Ovary (tissue), 9 donors: Measurements from ENCODE around the gene NUDT17. TPM values are rescaled to one million over a fixed set of nuclear protein-coding genes. Genes with fewer than 3 reads are reported as not detected.
A peak's percentile ranks its signal among the peaks of the same experiment; 100 is the strongest.

Experiments
- DNase-seq, 5 donors: peaks; one replicate each; pipeline ENCODE4 v3.0.0-alpha.2; 2019 to 2020
- H3K27ac ChIP-seq, 2 donors: fragments of 200-600 bp; one replicate each; pipeline versions ENCODE4 v1.5.1 to v1.8.0; 2019 to 2022
- H3K27me3 ChIP-seq: fragments of 200-600 bp; one replicate; pipeline ENCODE4 v1.8.0; 2022
- H3K36me3 ChIP-seq: fragments of 200-600 bp; sonication (generic); one replicate; pipeline ENCODE4 v1.5.1; 2019
- H3K4me1 ChIP-seq: one replicate; pipeline ENCODE4 v1.8.1; 2013; ENCODE audit warnings: mild to moderate bottlenecking, moderate library complexity; ENCODE audit not compliant: insufficient read depth
- H3K4me3 ChIP-seq: fragments of 200-600 bp; sonication (generic); one replicate; pipeline ENCODE4 v1.5.1; 2017
- H3K9me3 ChIP-seq, 2 donors: fragments of 200-600 bp in 1 of 2; sonication (generic) in 1 of 2; one replicate each; pipeline versions ENCODE4 v1.5.1 to v1.8.1; 2013 to 2019; ENCODE audit warnings: mild to moderate bottlenecking in 1 of 2, moderate library complexity in 1 of 2
- CTCF ChIP-seq, 3 donors: fragments of 450-650 bp in 2 of 3; fragments of 200-600 bp in 1 of 3; IDR thresholded peaks; one replicate each; pipeline versions ENCODE4 v1.5.1 to v1.8.0; 2016 to 2022; ENCODE audit warnings: antibody characterized with exemption in 3 of 3, mild to moderate bottlenecking in 1 of 3
- EP300 ChIP-seq: sonication (generic); formaldehyde crosslinking; IDR thresholded peaks from one replicate; pipeline ENCODE4 v1.6.1; 2017; ENCODE audit warnings: antibody characterized with exemption
- POLR2A ChIP-seq: fragments of 450-650 bp; IDR thresholded peaks from one replicate; pipeline ENCODE4 v1.6.1; 2017; ENCODE audit warnings: antibody characterized with exemption, mild to moderate bottlenecking, moderate library complexity
- WGBS, 3 donors: extraction: QIAGEN DNeasy Blood & Tissue Kit in 1 of 3; methylation state at CpG; one replicate each; pipeline versions ENCODE4 v1.1.5 to v1.1.7; 2013 to 2017; 5-methylcytosine and 5-hydroxymethylcytosine counted together
- intact Hi-C, 4 donors: fragments of 100-400 bp; cut with DNase I; formaldehyde crosslinking; loops; one replicate each; pipeline versions ENCODE4 v1.11.0 to v1.15.1; 2022 to 2023
- polyA plus RNA-seq, 2 donors: library from polyadenylated mRNA; stranded (reverse); fragments of 200-250 nt in 1 of 2; fragments of 350-450 nt in 1 of 2; fragmentation: Illumina TruSeq in 1 of 2; extraction: RNeasy Lipid Tissue Mini Kit (QIAGEN cat#74804) in 1 of 2; gene quantifications; one replicate each; pipeline ENCODE4 v1.2.3, GENCODE V29; 2013 to 2014
- total RNA-seq, 7 donors: library from RNA; depleted of rRNA in 2 of 7; stranded (reverse); fragments of >200 nt in 2 of 7; fragmentation: NEBNext Ultra II Directional in 3 of 7; extraction: Animal tissue kit (Norgen Biotek cat#: 25700) in 3 of 7; gene quantifications; one replicate each; pipeline versions ENCODE4 v1.1.0 to v1.2.4, GENCODE V29; 2016 to 2023
- donor health status: DM: no; HTN: no; CAD: no; lungs with moderate emphysema.
- donor health status: DM: no; HTN: no; CAD: no.
- donor health status: Bipolar disorder and iron deficiency.
- donor health status: DM: yes; HTN: yes; CAD: no.
- donor health status: DM: no; HTN: no; CAD: no.
- donor health status: DM: yes; HTN: yes; CAD: no.

Gene NUDT17
- total and polyA plus RNA-seq, 9 donors: 2.3 to 5.1 (median 3.5) TPM

- Histone ChIP-seq H3K27me3 (no peaks in the 10 kb centered on the region), H3K36me3 (no peaks in the 10 kb centered on the region), H3K27ac (no peak overlapping the region), H3K9me3 (no peaks in the 10 kb centered on the region), H3K4me1 (no peaks in the 10 kb centered on the region), H3K4me3 (no peak overlapping the region)
- TF ChIP-seq POLR2A (no peak), EP300 (no peak), CTCF (IDR thresholded peaks at IDR 0.05) (no peak)
- DNase-seq: peak in 1 of 5 donors; percentile 6
- intact Hi-C loops: no loop called here
- 78 to 86% (median 82%) methylated on average over 7 of the region's 7 CpGs for WGBS, 3 donors
Measured at GRCh38 chr1:145877923-145878486, 32.6 kb downstream of the NUDT17 start.

DNA sequence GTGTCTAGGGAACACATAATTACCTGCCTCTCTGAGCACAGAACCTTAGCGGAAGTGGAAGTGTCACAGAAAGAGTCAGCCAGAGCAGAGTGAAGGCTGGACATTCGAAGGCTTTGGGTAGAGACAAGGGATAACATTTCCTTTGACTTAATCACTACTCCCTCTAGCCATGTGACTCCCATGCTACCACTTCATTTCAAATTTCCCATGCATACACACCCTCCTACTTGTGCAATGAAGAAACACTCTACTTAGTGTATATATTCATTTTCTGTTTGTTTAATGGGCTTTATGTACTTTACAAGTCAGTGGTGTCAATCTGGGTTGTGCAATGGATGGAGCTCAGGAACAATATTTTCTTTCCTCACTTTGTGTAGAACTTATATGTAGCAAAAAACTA lies 33.3 kb downstream of the NUDT17 start:
- Histone ChIP-seq H3K9me3 (no peaks in the 10 kb centered on the region), H3K27me3 (no peaks in the 10 kb centered on the region), H3K36me3 (no peaks in the 10 kb centered on the region), H3K27ac (no peak overlapping the region), H3K4me1 (no peaks in the 10 kb centered on the region), H3K4me3 (no peak overlapping the region)
- no peak for DNase-seq
- 83 to 89% (median 86%) methylated on average over 2 of the region's 2 CpGs for whole genome bisulfite sequencing, 3 donors
- intact Hi-C loops: no loop called here
- no peak for TF ChIP-seq EP300

GRCh38 chr1:145879775-145880174 lies 34.3 kb downstream of the NUDT17 start:
- no peak for DNase-seq
- Histone ChIP-seq H3K27ac (no peak overlapping the region), H3K4me3 (no peak overlapping the region), H3K36me3 (no peaks in the 10 kb centered on the region), H3K9me3 (no peaks in the 10 kb centered on the region), H3K4me1 (no peaks in the 10 kb centered on the region), H3K27me3 (no peaks in the 10 kb centered on the region)
- 48 to 62% (median 58%) methylated on average over 5 of the region's 5 CpGs for WGBS, 3 donors
- TF ChIP-seq CTCF (IDR thresholded peaks at IDR 0.05) (no peak), EP300 (no peak), POLR2A (no peak)
- intact Hi-C loops: no loop called here

- no peak overlapping the region for H3K4me3 ChIP-seq
- no peaks in the 10 kb centered on the region for H3K9me3 ChIP-seq
- H3K36me3 ChIP-seq: no peaks in the 10 kb centered on the region
- no peaks in the 10 kb centered on the region for H3K27me3 ChIP-seq
- no peaks in the 10 kb centered on the region for H3K4me1 ChIP-seq
- no peak for DNase-seq
- intact Hi-C loops: no loop called here
- TF ChIP-seq EP300 (no peak), POLR2A (no peak), CTCF (IDR thresholded peaks at IDR 0.05) (no peak)
- WGBS, 3 donors: 85 to 96% (median 93%) methylated on average over 1 of the region's 1 CpG
- H3K27ac ChIP-seq: no peak overlapping the region
Measured at GRCh38 chr1:145884675-145885074, 39.2 kb downstream of the NUDT17 start.

DNA sequence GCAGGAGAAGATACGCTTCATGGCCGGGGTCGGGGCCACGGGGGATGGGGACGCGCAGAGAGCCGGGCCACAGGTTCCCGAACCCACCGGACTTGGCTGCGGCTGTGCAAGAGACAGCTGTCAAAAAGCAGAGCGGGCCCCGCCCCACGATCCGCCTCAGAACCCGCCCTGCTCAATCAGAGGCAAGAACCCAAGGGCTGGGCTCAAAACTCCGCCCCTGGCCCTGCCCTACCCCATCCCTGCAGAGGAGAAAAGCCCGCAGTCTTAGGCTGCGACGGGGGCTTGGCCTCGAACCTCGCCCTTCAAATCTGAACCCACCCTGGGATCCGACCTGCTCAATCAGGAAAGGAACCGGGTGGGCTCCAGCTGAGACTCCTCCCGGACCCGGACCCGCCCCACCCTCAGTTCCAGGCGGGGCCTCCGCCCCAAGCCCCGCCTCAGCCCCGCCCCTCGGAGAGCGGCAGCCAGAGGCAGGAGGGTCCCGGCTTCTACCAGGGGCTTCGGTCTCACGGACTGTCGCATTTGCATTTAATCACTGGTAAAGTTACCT lies 40.4 kb downstream of the NUDT17 start, which contains the start of gene ANKRD35:
Gene ANKRD35 (minus strand): TSS at position 129 of the 550 bp plus-strand sequence. CDS start 108 bp downstream, at position 21.
- WGBS, 3 donors: 1% methylated on average over 31 to 36 of the region's 36 CpGs
- DNase-seq: peak; percentile 51 to 81 (median 72)
- intact Hi-C loops: no loop called here
- Histone ChIP-seq H3K9me3 (no peaks in the 10 kb centered on the region), H3K4me1 (no peaks in the 10 kb centered on the region), H3K36me3 (no peaks in the 10 kb centered on the region), H3K27ac (no peak within 1 kb of the TSS), H3K27me3 (no peaks in the 10 kb centered on the region), H3K4me3 (peak within 1 kb of the TSS; percentile 67)
- TF ChIP-seq EP300: no peak
- no peak for TF ChIP-seq CTCF (IDR thresholded peaks at IDR 0.05)
- no peak for TF ChIP-seq POLR2A
